ENCODE data around the gene GABRR3. TPM values are rescaled to one million over a fixed set of nuclear protein-coding genes. Genes with fewer than 3 reads are reported as not detected.

The GABRR3 gene
- polyA plus RNA-seq, 1 of the 3 experiments (the other 2 are of a cell fraction), result not detected

DNA sequence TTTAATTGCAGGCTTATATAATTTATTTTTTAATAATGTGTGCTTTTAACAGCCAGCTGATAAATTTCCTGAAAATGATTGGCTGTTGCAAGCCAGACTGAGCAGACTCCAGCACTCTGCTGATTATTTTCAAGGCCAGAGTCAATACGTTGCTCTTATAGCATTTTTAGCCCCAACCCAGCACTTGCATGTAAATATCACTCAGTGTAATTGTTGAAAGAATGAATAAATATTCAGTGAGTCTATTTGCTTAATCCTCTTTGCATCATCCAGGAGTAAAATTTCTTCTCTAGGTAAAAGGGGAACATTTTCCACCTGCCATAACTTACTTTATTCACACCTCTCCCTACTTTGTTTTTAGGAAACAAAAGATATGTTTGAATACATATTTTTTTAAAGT is 2.9 kb downstream of the GABRR3 start:
- no peak overlapping the region for H3K9ac ChIP-seq
- H3K4me1 ChIP-seq (ENCODE audit: control insufficient read depth in 1 of 2, insufficient read depth in 2 of 2, low read depth in 1 of 2, low read length in 1 of 2), result no peaks in the 10 kb centered on the region
- H3K4me3 ChIP-seq (ENCODE audit: low read depth in 2 of 2, low read length in 1 of 2), result no peak overlapping the region
- TF ChIP-seq, protein P1, sequence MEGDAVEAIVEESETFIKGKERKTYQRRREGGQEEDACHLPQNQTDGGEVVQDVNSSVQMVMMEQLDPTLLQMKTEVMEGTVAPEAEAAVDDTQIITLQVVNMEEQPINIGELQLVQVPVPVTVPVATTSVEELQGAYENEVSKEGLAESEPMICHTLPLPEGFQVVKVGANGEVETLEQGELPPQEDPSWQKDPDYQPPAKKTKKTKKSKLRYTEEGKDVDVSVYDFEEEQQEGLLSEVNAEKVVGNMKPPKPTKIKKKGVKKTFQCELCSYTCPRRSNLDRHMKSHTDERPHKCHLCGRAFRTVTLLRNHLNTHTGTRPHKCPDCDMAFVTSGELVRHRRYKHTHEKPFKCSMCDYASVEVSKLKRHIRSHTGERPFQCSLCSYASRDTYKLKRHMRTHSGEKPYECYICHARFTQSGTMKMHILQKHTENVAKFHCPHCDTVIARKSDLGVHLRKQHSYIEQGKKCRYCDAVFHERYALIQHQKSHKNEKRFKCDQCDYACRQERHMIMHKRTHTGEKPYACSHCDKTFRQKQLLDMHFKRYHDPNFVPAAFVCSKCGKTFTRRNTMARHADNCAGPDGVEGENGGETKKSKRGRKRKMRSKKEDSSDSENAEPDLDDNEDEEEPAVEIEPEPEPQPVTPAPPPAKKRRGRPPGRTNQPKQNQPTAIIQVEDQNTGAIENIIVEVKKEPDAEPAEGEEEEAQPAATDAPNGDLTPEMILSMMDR (IDR thresholded peaks at IDR 0.05), result no peak
- TF ChIP-seq EZH2phosphoT487 (IDR thresholded peaks at IDR 0.05; ENCODE audit: borderline replicate concordance, low read depth) (no peak), SMC3 (IDR thresholded peaks at IDR 0.05; ENCODE audit: low read depth, low read length) (no peak)
- TF ChIP-seq, protein P2, sequence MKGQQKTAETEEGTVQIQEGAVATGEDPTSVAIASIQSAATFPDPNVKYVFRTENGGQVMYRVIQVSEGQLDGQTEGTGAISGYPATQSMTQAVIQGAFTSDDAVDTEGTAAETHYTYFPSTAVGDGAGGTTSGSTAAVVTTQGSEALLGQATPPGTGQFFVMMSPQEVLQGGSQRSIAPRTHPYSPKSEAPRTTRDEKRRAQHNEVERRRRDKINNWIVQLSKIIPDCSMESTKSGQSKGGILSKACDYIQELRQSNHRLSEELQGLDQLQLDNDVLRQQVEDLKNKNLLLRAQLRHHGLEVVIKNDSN (IDR thresholded peaks at IDR 0.05; ENCODE audit: borderline replicate concordance, low read depth), result no peak
- no peaks in the 10 kb centered on the region for H3K36me3 ChIP-seq (replicated peaks in 1 of 2; ENCODE audit: control insufficient read depth in 1 of 2, insufficient read depth in 2 of 2, low read length in 1 of 2)
- ChIA-PET POLR2A (no interaction called here), CTCF (interaction anchor here (1.9 kb wide), 1 partner anchor 9 kb away, joined by 4 read pairs; no protein-coding TSS in a partner anchor)
- H3K4me2 ChIP-seq, result no peak overlapping the region
- no peaks in the 10 kb centered on the region; the same call in 1 of the 2 replicates for H3K27me3 ChIP-seq (ENCODE audit: insufficient read depth)
- no peak for DNase-seq
- no peaks in the 10 kb centered on the region for H3K79me2 ChIP-seq (ENCODE audit: insufficient read depth)
- H4K20me1 ChIP-seq (ENCODE audit: insufficient read depth), result no peaks in the 10 kb centered on the region
- 0% methylated on average over 1 of the region's 1 CpG for WGBS (ENCODE audit: low lambda C conversion rate)
- no peak overlapping the region for H3K27ac ChIP-seq (ENCODE audit: low read depth in 2 of 2, low read length in 1 of 2)
- no peak overlapping the region for H2AFZ ChIP-seq (ENCODE audit: low read depth)
- no peaks in the 10 kb centered on the region for H3K9me2 ChIP-seq
- no peaks in the 10 kb centered on the region for H3F3A ChIP-seq (replicated peaks; ENCODE audit: insufficient read depth)
- H3K9me3 ChIP-seq, result no peaks in the 10 kb centered on the region

DNA sequence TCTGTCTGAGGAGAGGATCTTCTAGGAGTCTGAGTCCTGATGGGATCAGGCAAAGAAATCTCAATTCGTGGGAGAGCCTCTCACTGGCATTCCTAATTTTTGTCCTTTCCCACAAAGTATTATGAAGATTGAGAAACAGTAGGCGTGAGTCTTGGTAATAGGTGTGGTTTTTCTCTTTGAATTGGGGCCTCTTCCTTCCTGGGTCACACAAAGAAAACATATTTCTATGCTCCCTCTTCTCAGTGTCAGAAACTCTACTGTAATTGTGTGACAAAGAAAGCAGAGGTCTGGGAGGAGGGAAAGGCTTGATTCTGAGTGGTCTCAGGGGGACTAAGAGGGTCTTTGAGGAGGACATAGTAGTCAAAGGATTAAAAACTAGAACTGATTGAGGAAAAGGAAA is 6.0 kb downstream of the GABRR3 start:
- no peak for DNase-seq
- Histone ChIP-seq H3K27me3 (ENCODE audit: insufficient read depth) (no peaks in the 10 kb centered on the region; the same call in 1 of the 2 replicates), H3F3A (replicated peaks; ENCODE audit: insufficient read depth) (no peaks in the 10 kb centered on the region), H3K27ac (ENCODE audit: low read depth in 2 of 2, low read length in 1 of 2) (no peak overlapping the region), H3K9me2 (no peaks in the 10 kb centered on the region), H3K36me3 (replicated peaks in 1 of 2; ENCODE audit: control insufficient read depth in 1 of 2, insufficient read depth in 2 of 2, low read length in 1 of 2) (no peaks in the 10 kb centered on the region), H3K79me2 (ENCODE audit: insufficient read depth) (no peaks in the 10 kb centered on the region), H3K4me2 (no peak overlapping the region), H3K4me1 (ENCODE audit: control insufficient read depth in 1 of 2, insufficient read depth in 2 of 2, low read depth in 1 of 2, low read length in 1 of 2) (no peaks in the 10 kb centered on the region), H2AFZ (ENCODE audit: low read depth) (no peak overlapping the region), H3K9me3 (no peaks in the 10 kb centered on the region), H3K9ac (no peak overlapping the region), H4K20me1 (ENCODE audit: insufficient read depth) (no peaks in the 10 kb centered on the region), H3K4me3 (ENCODE audit: low read depth in 2 of 2, low read length in 1 of 2) (no peak overlapping the region)
- ChIA-PET CTCF (interaction anchor here (0.5 to 0.9 kb wide), 2 partner anchors 9 to 11 kb away, joined by 3 to 4 read pairs; no protein-coding TSS in a partner anchor), POLR2A (no interaction called here)
- TF ChIP-seq YY1 (IDR thresholded peaks at IDR 0.05; ENCODE audit: low read depth), result no peak
- no peak for TF ChIP-seq RAD21 (IDR thresholded peaks at IDR 0.05; ENCODE audit: low read length)
- no peak for TF ChIP-seq EZH2phosphoT487 (IDR thresholded peaks at IDR 0.05; ENCODE audit: borderline replicate concordance, low read depth)
- TF ChIP-seq GATA2 (CRISPR knock-in tag; IDR thresholded peaks at IDR 0.05), result no peak
- no peak for TF ChIP-seq NFIC (IDR thresholded peaks at IDR 0.05; ENCODE audit: borderline replicate concordance)
- TF ChIP-seq FOSL2 (IDR thresholded peaks at IDR 0.05; ENCODE audit: borderline replicate concordance, low read depth), result no peak
- TF ChIP-seq, protein P3, sequence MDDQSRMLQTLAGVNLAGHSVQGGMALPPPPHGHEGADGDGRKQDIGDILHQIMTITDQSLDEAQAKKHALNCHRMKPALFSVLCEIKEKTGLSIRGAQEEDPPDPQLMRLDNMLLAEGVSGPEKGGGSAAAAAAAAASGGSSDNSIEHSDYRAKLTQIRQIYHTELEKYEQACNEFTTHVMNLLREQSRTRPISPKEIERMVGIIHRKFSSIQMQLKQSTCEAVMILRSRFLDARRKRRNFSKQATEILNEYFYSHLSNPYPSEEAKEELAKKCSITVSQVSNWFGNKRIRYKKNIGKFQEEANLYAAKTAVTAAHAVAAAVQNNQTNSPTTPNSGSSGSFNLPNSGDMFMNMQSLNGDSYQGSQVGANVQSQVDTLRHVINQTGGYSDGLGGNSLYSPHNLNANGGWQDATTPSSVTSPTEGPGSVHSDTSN (IDR thresholded peaks at IDR 0.05), result no peak
- no peak for TF ChIP-seq TCF12 (IDR thresholded peaks at IDR 0.05)
- no peak for TF ChIP-seq RCOR1 (IDR thresholded peaks at IDR 0.05; ENCODE audit: low read length)
- TF ChIP-seq, protein P4, sequence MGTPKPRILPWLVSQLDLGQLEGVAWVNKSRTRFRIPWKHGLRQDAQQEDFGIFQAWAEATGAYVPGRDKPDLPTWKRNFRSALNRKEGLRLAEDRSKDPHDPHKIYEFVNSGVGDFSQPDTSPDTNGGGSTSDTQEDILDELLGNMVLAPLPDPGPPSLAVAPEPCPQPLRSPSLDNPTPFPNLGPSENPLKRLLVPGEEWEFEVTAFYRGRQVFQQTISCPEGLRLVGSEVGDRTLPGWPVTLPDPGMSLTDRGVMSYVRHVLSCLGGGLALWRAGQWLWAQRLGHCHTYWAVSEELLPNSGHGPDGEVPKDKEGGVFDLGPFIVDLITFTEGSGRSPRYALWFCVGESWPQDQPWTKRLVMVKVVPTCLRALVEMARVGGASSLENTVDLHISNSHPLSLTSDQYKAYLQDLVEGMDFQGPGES (IDR thresholded peaks at IDR 0.05; ENCODE audit: low read depth, low read length), result no peak
- WGBS (ENCODE audit: low lambda C conversion rate), result 18% methylated on average over 2 of the region's 2 CpGs
